Bone marrow (tissue), 2 donors: ENCODE results near the gene EFCAB6.

Experiments
- DNase-seq, 2 donors: peaks; one replicate each; lab custom pipeline; 2025; lab: John Stamatoyannopoulos, UW

The EFCAB6 gene

GRCh38 chr22:43819421-43819921 lies 7.4 kb upstream of the EFCAB6 start:
- no peak for DNase-seq

- DNase-seq = no peak
Measured at GRCh38 chr22:43818981-43819380, 6.9 kb upstream of the EFCAB6 start.

GRCh38 chr22:43817402-43817801 lies 5.3 kb upstream of the EFCAB6 start:
- no peak for DNase-seq

- no peak for DNase-seq
Measured at GRCh38 chr22:43814264-43814663, 2.2 kb upstream of the EFCAB6 start.

GRCh38 chr22:43812890-43813289 lies 785 bp upstream of the EFCAB6 start:
- no peak for DNase-seq

- no peak for DNase-seq
Measured at GRCh38 chr22:43811777-43812148, 342 bp downstream of the EFCAB6 start.

GRCh38 chr22:43802897-43803495 lies 9.1 kb downstream of the EFCAB6 start:
- DNase-seq = no peak

- DNase-seq = no peak
Measured at GRCh38 chr22:43800970-43801369, 11.1 kb downstream of the EFCAB6 start.

- no peak for DNase-seq
Measured at GRCh38 chr22:43798492-43798891, 13.6 kb downstream of the EFCAB6 start.

GRCh38 chr22:43796567-43796966 lies 15.5 kb downstream of the EFCAB6 start:
- DNase-seq = no peak

GRCh38 chr22:43795320-43795719 lies 16.8 kb downstream of the EFCAB6 start:
- DNase-seq = no peak

GRCh38 chr22:43792905-43793304 lies 19.2 kb downstream of the EFCAB6 start:
- DNase-seq = no peak

GRCh38 chr22:43789452-43789851 lies 22.7 kb downstream of the EFCAB6 start:
- no peak for DNase-seq

GRCh38 chr22:43783777-43784176 lies 28.3 kb downstream of the EFCAB6 start:
- DNase-seq = no peak

- DNase-seq = no peak
Measured at GRCh38 chr22:43782448-43782847, 29.7 kb downstream of the EFCAB6 start.

GRCh38 chr22:43777286-43777685 lies 34.8 kb downstream of the EFCAB6 start:
- DNase-seq = no peak

GRCh38 chr22:43776081-43776670 lies 35.9 kb downstream of the EFCAB6 start:
- DNase-seq = no peak

- no peak for DNase-seq
Measured at GRCh38 chr22:43774318-43774915, 37.7 kb downstream of the EFCAB6 start.

- DNase-seq = no peak
Measured at GRCh38 chr22:43772831-43773230, 39.3 kb downstream of the EFCAB6 start.

GRCh38 chr22:43755452-43755851 lies 56.7 kb downstream of the EFCAB6 start:
- DNase-seq = no peak

- no peak for DNase-seq
Measured at GRCh38 chr22:43755011-43755410, 57.1 kb downstream of the EFCAB6 start.

- DNase-seq = no peak
Measured at GRCh38 chr22:43754176-43754575, 57.9 kb downstream of the EFCAB6 start.

- no peak for DNase-seq
Measured at GRCh38 chr22:43753688-43754087, 58.4 kb downstream of the EFCAB6 start.

GRCh38 chr22:43750751-43751150 lies 61.4 kb downstream of the EFCAB6 start:
- no peak for DNase-seq
